ENCODE data around the gene CNTNAP5.

DNA sequence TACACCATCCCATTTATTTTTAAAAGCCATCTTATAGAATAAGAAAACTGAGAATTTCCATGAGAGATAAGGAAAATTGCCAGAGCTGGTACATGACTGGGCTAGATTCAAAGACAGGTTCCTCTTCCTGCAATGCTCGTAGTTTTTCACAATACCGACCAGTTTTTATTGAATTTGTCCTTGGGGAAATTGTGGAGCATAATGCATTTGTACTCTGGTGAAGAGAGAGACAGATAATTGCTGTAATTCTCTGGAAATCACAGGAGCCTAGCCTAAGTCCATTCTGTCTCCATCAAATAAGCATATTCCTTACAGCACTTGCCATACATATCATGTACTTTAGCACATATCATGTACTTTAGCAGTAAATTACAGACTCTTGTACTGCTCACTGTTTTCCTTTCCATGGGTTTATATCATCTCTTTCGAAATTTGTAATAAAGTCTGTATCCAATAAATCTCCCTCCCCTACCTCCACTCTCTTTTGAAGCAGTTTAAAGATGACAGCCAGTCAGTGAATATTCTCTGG, 355.2 kb downstream of the CNTNAP5 start:
- TF ChIP-seq, protein P1, sequence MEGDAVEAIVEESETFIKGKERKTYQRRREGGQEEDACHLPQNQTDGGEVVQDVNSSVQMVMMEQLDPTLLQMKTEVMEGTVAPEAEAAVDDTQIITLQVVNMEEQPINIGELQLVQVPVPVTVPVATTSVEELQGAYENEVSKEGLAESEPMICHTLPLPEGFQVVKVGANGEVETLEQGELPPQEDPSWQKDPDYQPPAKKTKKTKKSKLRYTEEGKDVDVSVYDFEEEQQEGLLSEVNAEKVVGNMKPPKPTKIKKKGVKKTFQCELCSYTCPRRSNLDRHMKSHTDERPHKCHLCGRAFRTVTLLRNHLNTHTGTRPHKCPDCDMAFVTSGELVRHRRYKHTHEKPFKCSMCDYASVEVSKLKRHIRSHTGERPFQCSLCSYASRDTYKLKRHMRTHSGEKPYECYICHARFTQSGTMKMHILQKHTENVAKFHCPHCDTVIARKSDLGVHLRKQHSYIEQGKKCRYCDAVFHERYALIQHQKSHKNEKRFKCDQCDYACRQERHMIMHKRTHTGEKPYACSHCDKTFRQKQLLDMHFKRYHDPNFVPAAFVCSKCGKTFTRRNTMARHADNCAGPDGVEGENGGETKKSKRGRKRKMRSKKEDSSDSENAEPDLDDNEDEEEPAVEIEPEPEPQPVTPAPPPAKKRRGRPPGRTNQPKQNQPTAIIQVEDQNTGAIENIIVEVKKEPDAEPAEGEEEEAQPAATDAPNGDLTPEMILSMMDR (IDR thresholded peaks at IDR 0.05; ENCODE audit: low read depth, low read length, missing input control) = no peak
- TF ChIP-seq, protein P2, sequence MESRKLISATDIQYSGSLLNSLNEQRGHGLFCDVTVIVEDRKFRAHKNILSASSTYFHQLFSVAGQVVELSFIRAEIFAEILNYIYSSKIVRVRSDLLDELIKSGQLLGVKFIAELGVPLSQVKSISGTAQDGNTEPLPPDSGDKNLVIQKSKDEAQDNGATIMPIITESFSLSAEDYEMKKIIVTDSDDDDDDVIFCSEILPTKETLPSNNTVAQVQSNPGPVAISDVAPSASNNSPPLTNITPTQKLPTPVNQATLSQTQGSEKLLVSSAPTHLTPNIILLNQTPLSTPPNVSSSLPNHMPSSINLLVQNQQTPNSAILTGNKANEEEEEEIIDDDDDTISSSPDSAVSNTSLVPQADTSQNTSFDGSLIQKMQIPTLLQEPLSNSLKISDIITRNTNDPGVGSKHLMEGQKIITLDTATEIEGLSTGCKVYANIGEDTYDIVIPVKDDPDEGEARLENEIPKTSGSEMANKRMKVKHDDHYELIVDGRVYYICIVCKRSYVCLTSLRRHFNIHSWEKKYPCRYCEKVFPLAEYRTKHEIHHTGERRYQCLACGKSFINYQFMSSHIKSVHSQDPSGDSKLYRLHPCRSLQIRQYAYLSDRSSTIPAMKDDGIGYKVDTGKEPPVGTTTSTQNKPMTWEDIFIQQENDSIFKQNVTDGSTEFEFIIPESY (IDR thresholded peaks at IDR 0.05) = no peak
- no peak for TF ChIP-seq JUND (IDR thresholded peaks at IDR 0.05)
- no peak for TF ChIP-seq TAF1 (conservative IDR thresholded peaks at IDR 0.05)
- no peak for TF ChIP-seq YY1 (IDR thresholded peaks at IDR 0.05)
- no peak for TF ChIP-seq GABPA (IDR thresholded peaks at IDR 0.05 in 1 of 2, conservative IDR thresholded peaks at IDR 0.05 in 1 of 2)
- TF ChIP-seq, protein P3, sequence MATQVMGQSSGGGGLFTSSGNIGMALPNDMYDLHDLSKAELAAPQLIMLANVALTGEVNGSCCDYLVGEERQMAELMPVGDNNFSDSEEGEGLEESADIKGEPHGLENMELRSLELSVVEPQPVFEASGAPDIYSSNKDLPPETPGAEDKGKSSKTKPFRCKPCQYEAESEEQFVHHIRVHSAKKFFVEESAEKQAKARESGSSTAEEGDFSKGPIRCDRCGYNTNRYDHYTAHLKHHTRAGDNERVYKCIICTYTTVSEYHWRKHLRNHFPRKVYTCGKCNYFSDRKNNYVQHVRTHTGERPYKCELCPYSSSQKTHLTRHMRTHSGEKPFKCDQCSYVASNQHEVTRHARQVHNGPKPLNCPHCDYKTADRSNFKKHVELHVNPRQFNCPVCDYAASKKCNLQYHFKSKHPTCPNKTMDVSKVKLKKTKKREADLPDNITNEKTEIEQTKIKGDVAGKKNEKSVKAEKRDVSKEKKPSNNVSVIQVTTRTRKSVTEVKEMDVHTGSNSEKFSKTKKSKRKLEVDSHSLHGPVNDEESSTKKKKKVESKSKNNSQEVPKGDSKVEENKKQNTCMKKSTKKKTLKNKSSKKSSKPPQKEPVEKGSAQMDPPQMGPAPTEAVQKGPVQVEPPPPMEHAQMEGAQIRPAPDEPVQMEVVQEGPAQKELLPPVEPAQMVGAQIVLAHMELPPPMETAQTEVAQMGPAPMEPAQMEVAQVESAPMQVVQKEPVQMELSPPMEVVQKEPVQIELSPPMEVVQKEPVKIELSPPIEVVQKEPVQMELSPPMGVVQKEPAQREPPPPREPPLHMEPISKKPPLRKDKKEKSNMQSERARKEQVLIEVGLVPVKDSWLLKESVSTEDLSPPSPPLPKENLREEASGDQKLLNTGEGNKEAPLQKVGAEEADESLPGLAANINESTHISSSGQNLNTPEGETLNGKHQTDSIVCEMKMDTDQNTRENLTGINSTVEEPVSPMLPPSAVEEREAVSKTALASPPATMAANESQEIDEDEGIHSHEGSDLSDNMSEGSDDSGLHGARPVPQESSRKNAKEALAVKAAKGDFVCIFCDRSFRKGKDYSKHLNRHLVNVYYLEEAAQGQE (IDR thresholded peaks at IDR 0.05) = no peak
- TF ChIP-seq RAD21 (IDR thresholded peaks at IDR 0.05) = no peak
- TF ChIP-seq MAX (IDR thresholded peaks at IDR 0.05) = no peak
- TF ChIP-seq EGR1 (IDR thresholded peaks at IDR 0.05; ENCODE audit: low read depth in 2 of 2) = no peak
